OCI-LY1 (cell line): ENCODE measurements around the gene P4HA2.
"Not testable (repeated sequence)": the region's sequence is repeated elsewhere in the genome, so short reads cannot be mapped to it uniquely, and the experiment has no call there.

Experiments used
- H2AFZ ChIP-seq: fragments of 200-600 bp; sonication (generic), shearing (Covaris generic); 2 replicates; pipeline ENCODE4 v1.6.0; 2014; ENCODE audit warnings: antibody characterized with exemption, mild to moderate bottlenecking, low read length
- H3F3A ChIP-seq: fragments of 200-600 bp; sonication (generic), shearing (Covaris generic); 2 replicates; pipeline ENCODE4 v1.6.0; 2014; ENCODE audit warnings: mild to moderate bottlenecking, antibody characterized with exemption, low read length, moderate library complexity; ENCODE audit not compliant: insufficient read depth
- H3K27ac ChIP-seq: fragments of 200-600 bp; sonication (generic); 2 replicates; pipeline ENCODE4 v1.5.1; 2014; ENCODE audit warnings: low read length, mixed run types, mild to moderate bottlenecking, low read depth; ENCODE audit not compliant: poor library complexity, severe bottlenecking
- H3K27me3 ChIP-seq: fragments of 200-600 bp; sonication (generic); 2 replicates; pipeline ENCODE4 v1.6.0; 2014; ENCODE audit warnings: antibody characterized with exemption, mild to moderate bottlenecking, low read length, moderate library complexity; ENCODE audit not compliant: insufficient read depth
- H3K36me3 ChIP-seq: fragments of 200-600 bp; sonication (generic); 2 replicates; pipeline ENCODE4 v1.6.1; 2014; ENCODE audit warnings: mild to moderate bottlenecking, antibody characterized with exemption, low read length, moderate library complexity, mixed read lengths; ENCODE audit not compliant: insufficient read depth
- H3K4me1 ChIP-seq: fragments of 200-600 bp; sonication (generic); 2 replicates; pipeline ENCODE4 v1.5.1; 2014; ENCODE audit warnings: mild to moderate bottlenecking, low read length, moderate library complexity; ENCODE audit not compliant: insufficient read depth, severe bottlenecking
- H3K4me2 ChIP-seq: fragments of 200-600 bp; sonication (generic), shearing (Covaris generic); 2 replicates; pipeline ENCODE4 v1.6.1; 2014; ENCODE audit warnings: low read length
- H3K4me3 ChIP-seq: fragments of 200-600 bp; sonication (generic); 2 replicates; pipeline ENCODE4 v1.5.1; 2014; ENCODE audit warnings: low read length, low read depth, mild to moderate bottlenecking, mixed read lengths; ENCODE audit not compliant: poor library complexity, severe bottlenecking
- H3K79me2 ChIP-seq: fragments of 200-600 bp; shearing (Covaris generic); 2 replicates; pipeline ENCODE4 v1.6.1; 2016; ENCODE audit warnings: mixed run types, low read length, mixed read lengths; ENCODE audit not compliant: insufficient read depth
- H3K9ac ChIP-seq: fragments of 200-600 bp; sonication (generic), shearing (Covaris generic); 2 replicates; pipeline ENCODE4 v1.6.1; 2014; ENCODE audit warnings: mild to moderate bottlenecking, low read length, mixed read lengths
- H3K9me2 ChIP-seq: fragments of 200-600 bp; sonication (generic), shearing (Covaris generic); 2 replicates; pipeline ENCODE4 v1.6.1; 2014; ENCODE audit warnings: low read depth, mild to moderate bottlenecking, low read length, mixed read lengths
- H3K9me3 ChIP-seq: fragments of 200-600 bp; shearing (Covaris generic); 2 replicates; pipeline ENCODE4 v1.6.1; 2014; ENCODE audit warnings: low read length, mixed read lengths
- H4K20me1 ChIP-seq: fragments of 200-600 bp; sonication (generic), shearing (Covaris generic); 2 replicates; pipeline ENCODE4 v1.6.0; 2016; ENCODE audit warnings: mild to moderate bottlenecking, low read length; ENCODE audit not compliant: insufficient read depth
- CTCF ChIP-seq: fragments of 200-600 bp; sonication (generic), shearing (Covaris generic); IDR thresholded peaks from 2 replicates; pipeline ENCODE4 v1.5.1; 2017; ENCODE audit warnings: mild to moderate bottlenecking, antibody characterized with exemption, low read length, moderate library complexity, mixed read lengths
- EZH2 ChIP-seq: fragments of 200-600 bp; sonication (generic), shearing (Covaris generic); IDR thresholded peaks from 2 replicates; pipeline ENCODE4 v1.8.0; 2017; ENCODE audit warnings: borderline replicate concordance, mixed run types, mild to moderate bottlenecking, antibody characterized with exemption, low read length, moderate library complexity, mixed read lengths

P4HA2 gene

GRCh38 chr5:132156413-132156812 lies 71.2 kb downstream of the P4HA2 start:
- Histone ChIP-seq H3K9ac (no peak overlapping the region), H3K4me3 (no peak overlapping the region), H3K4me2 (no peak overlapping the region), H3K79me2 (no peaks in the 10 kb centered on the region), H3K36me3 (no peaks in the 10 kb centered on the region), H4K20me1 (no peaks in the 10 kb centered on the region), H2AFZ (no peak overlapping the region), H3K27ac (no peak overlapping the region), H3K9me2 (no peaks in the 10 kb centered on the region), H3K27me3 (no peaks in the 10 kb centered on the region), H3K4me1 (no peaks in the 10 kb centered on the region), H3K9me3 (no peaks in the 10 kb centered on the region), H3F3A (no peaks in the 10 kb centered on the region)
- TF ChIP-seq CTCF (no peak), EZH2 (no peak)

GRCh38 chr5:132150565-132150964 lies 77.1 kb downstream of the P4HA2 start:
- no peaks in the 10 kb centered on the region for H3K27me3 ChIP-seq
- TF ChIP-seq CTCF (no peak), EZH2 (no peak)

GRCh38 chr5:132147663-132148062 lies 80.0 kb downstream of the P4HA2 start:
- no peaks in the 10 kb centered on the region for H3K27me3 ChIP-seq
- H3K9me3 ChIP-seq = no peaks in the 10 kb centered on the region; the same call in 1 of the 2 replicates
- H3K4me3 ChIP-seq = no peak overlapping the region
- no peaks in the 10 kb centered on the region for H3K4me1 ChIP-seq
- H4K20me1 ChIP-seq = no peaks in the 10 kb centered on the region
- no peaks in the 10 kb centered on the region for H3K9me2 ChIP-seq
- no peak overlapping the region for H3K4me2 ChIP-seq
- no peaks in the 10 kb centered on the region for H3K36me3 ChIP-seq
- no peak overlapping the region for H2AFZ ChIP-seq
- H3K9ac ChIP-seq = no peak overlapping the region
- H3K79me2 ChIP-seq = no peaks in the 10 kb centered on the region
- H3F3A ChIP-seq = no peaks in the 10 kb centered on the region
- H3K27ac ChIP-seq = no peak overlapping the region
- TF ChIP-seq EZH2 (no peak), CTCF (no peak)

More at GRCh38 chr5:132150565-132150964, 77.1 kb downstream of the P4HA2 start:
- Histone ChIP-seq H3K4me1 (no peaks in the 10 kb centered on the region), H3K79me2 (no peaks in the 10 kb centered on the region), H3F3A (no peaks in the 10 kb centered on the region), H3K4me3 (no peak overlapping the region), H3K27ac (no peak overlapping the region), H3K4me2 (no peak overlapping the region), H3K9me3 (no peaks in the 10 kb centered on the region), H3K36me3 (no peaks in the 10 kb centered on the region), H4K20me1 (no peaks in the 10 kb centered on the region), H3K9me2 (no peaks in the 10 kb centered on the region), H2AFZ (no peak overlapping the region), H3K9ac (no peak overlapping the region)

- H3K9me3 ChIP-seq, H3K36me3 ChIP-seq, H3K4me2 ChIP-seq, H3K9ac ChIP-seq, H3K4me3 ChIP-seq, H3K4me1 ChIP-seq, H3K9me2 ChIP-seq, H3K27me3 ChIP-seq, H4K20me1 ChIP-seq, H3F3A ChIP-seq, H3K79me2 ChIP-seq, H2AFZ ChIP-seq, H3K27ac ChIP-seq: not testable (repeated sequence)
These were observed 82.3 kb downstream of the P4HA2 start for GRCh38 chr5:132145326-132145725.
